GM21423 (cell line): ENCODE results near the gene OR51F1.
"Not testable (repeated sequence)": the region's sequence is repeated elsewhere in the genome, so short reads cannot be mapped to it uniquely, and the experiment has no call there.

Experiments used
- ATAC-seq: cut with Tn5 transposase; IDR thresholded peaks from one replicate; pipeline ENCODE4 v1.9.1; 2021; ENCODE audit warnings: mild to moderate bottlenecking, moderate library complexity; ENCODE audit not compliant: unreplicated experiment

Gene OR51F1

GRCh38 chr11:4769838-4770237, at the start of gene OR51F1:
OR51F1 (minus strand) TSS chr11:4769938; CDS start chr11:4769938, 0 bp downstream.
- no peak for ATAC-seq

- ATAC-seq: no peak
These were observed 39.5 kb upstream of the OR51F1 start for GRCh38 chr11:4809246-4809645.

- ATAC-seq: no peak
These were observed 38.7 kb upstream of the OR51F1 start for GRCh38 chr11:4808476-4808875.

GRCh38 chr11:4804280-4804679, 34.5 kb upstream of the OR51F1 start, which contains the start of gene OR52R1:
OR52R1 (minus strand) TSS chr11:4804380; CDS start chr11:4804380, 0 bp downstream.
- ATAC-seq: no peak

GRCh38 chr11:4801316-4801715, 31.6 kb upstream of the OR51F1 start:
- ATAC-seq: not testable (repeated sequence)

- ATAC-seq: no peak
These were observed 28.9 kb upstream of the OR51F1 start for GRCh38 chr11:4798427-4799183.

- no peak for ATAC-seq
These were observed 27.5 kb upstream of the OR51F1 start for GRCh38 chr11:4797206-4797605.

GRCh38 chr11:4782454-4782853, 12.7 kb upstream of the OR51F1 start:
- no peak for ATAC-seq

GRCh38 chr11:4768094-4768493, 1.6 kb downstream of the OR51F1 start:
- ATAC-seq: no peak

- ATAC-seq: no peak
These were observed 3.2 kb downstream of the OR51F1 start for GRCh38 chr11:4766420-4767043.

- ATAC-seq: no peak
These were observed 6.6 kb downstream of the OR51F1 start for GRCh38 chr11:4763096-4763495.

GRCh38 chr11:4751201-4751600, 18.5 kb downstream of the OR51F1 start:
- ATAC-seq: no peak

- ATAC-seq: no peak
These were observed 21.3 kb downstream of the OR51F1 start for GRCh38 chr11:4748438-4748837.

GRCh38 chr11:4740735-4741134, 29.0 kb downstream of the OR51F1 start:
- no peak for ATAC-seq

- ATAC-seq: no peak
These were observed 42.6 kb downstream of the OR51F1 start for GRCh38 chr11:4727171-4727570.

- ATAC-seq: not testable (repeated sequence)
These were observed 46.9 kb downstream of the OR51F1 start for GRCh38 chr11:4722616-4723534.
